Stimulated activated CD4-positive, alpha-beta T cell treated with anti-CD3 and anti-CD28 coated beads, Interleukin-15, amount 100 ng/mL, for 24 hours (primary cell): ENCODE data around the gene STK32C.

Source experiments
- DNase-seq: peaks from one replicate; pipeline ENCODE4 v3.0.0-alpha.2; 2020

Gene STK32C

GRCh38 chr10:132307823-132308586 lies at the start of gene STK32C:
Gene STK32C, minus strand, starts transcription at chr10:132307950. Its CDS starts 117 bp downstream, at chr10:132307833.
- DNase-seq, result peak; percentile 92

- DNase-seq, result no peak
Measured at GRCh38 chr10:132356621-132357195, 49.0 kb upstream of the STK32C start.

- no peak for DNase-seq
Measured at GRCh38 chr10:132355754-132356153, 48.0 kb upstream of the STK32C start.

GRCh38 chr10:132355297-132355696 lies 47.5 kb upstream of the STK32C start:
- no peak for DNase-seq

GRCh38 chr10:132354356-132355094 lies 46.8 kb upstream of the STK32C start:
- no peak for DNase-seq

GRCh38 chr10:132353456-132354355 lies 46.0 kb upstream of the STK32C start:
- no peak for DNase-seq

GRCh38 chr10:132352462-132353308 lies 44.9 kb upstream of the STK32C start:
- peak; percentile 84 for DNase-seq

GRCh38 chr10:132351611-132352010 lies 43.9 kb upstream of the STK32C start:
- no peak for DNase-seq

- DNase-seq, result no peak
Measured at GRCh38 chr10:132350946-132351345, 43.2 kb upstream of the STK32C start.

GRCh38 chr10:132350391-132350790 lies 42.6 kb upstream of the STK32C start:
- DNase-seq, result no peak

- DNase-seq, result no peak
Measured at GRCh38 chr10:132349766-132350165, 42.0 kb upstream of the STK32C start.

GRCh38 chr10:132347931-132348267 lies 40.1 kb upstream of the STK32C start:
- no peak for DNase-seq

GRCh38 chr10:132347211-132347930 lies 39.6 kb upstream of the STK32C start:
- no peak for DNase-seq

GRCh38 chr10:132346806-132347205 lies 39.1 kb upstream of the STK32C start:
- DNase-seq, result no peak

GRCh38 chr10:132345345-132345744 lies 37.6 kb upstream of the STK32C start:
- no peak for DNase-seq

GRCh38 chr10:132344386-132344785 lies 36.6 kb upstream of the STK32C start:
- DNase-seq, result no peak

GRCh38 chr10:132342553-132342952 lies 34.8 kb upstream of the STK32C start:
- no peak for DNase-seq

GRCh38 chr10:132341781-132342180 lies 34.0 kb upstream of the STK32C start:
- no peak for DNase-seq

- no peak for DNase-seq
Measured at GRCh38 chr10:132341017-132341416, 33.3 kb upstream of the STK32C start.

- no peak for DNase-seq
Measured at GRCh38 chr10:132339276-132339675, 31.5 kb upstream of the STK32C start.

GRCh38 chr10:132338876-132339275 lies 31.1 kb upstream of the STK32C start:
- DNase-seq, result no peak
